Choroid plexus epithelial cell (primary cell): ENCODE data around the gene CTBP2.

Experiments used
- DNase-seq: peaks from one replicate; pipeline ENCODE4 v3.0.0-alpha.2; 2010; ENCODE audit warnings: low read depth
- H3K4me3 ChIP-seq: 2 replicates; pipeline ENCODE4 v1.5.1; 2011; ENCODE audit warnings: low read depth, mild to moderate bottlenecking, control low read depth, low read length, moderate library complexity
- CTCF ChIP-seq: conservative IDR thresholded peaks from 2 replicates; pipeline ENCODE4 v1.5.1; 2011; ENCODE audit warnings: low read depth, mild to moderate bottlenecking, control low read depth, inconsistent platforms, low read length, moderate library complexity

Gene CTBP2

DNA sequence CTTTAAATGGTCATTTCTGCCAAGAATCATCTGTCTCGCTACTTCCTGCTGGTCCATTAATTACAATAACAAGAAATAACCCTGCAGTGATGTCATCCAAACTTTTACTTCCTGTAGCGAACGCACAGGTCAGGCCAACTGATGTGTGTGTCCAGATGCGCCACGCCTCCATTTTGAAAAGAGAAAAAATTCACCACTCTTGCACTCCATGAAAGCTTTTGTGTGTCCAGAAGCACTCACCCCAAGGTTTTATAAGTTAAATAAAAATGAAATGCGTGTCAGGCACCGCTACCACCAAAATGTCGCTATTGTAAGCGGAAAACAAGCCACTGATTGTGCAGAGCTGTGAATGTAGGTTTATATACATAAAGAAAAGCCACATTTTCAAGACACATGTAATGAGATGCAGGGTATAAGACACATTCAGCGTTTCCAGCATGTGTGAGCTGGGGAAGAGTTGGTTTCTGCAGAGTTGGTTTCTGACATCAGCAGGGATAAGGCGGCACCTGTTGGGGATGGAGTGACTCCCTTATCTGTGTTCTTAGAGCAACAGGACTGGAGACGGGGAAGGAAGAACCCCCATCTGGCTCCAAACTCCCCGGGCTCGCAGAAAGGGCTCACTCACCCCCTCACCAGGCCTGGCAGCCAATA is 83.3 kb downstream of the CTBP2 start:
- no peak overlapping the region for H3K4me3 ChIP-seq
- peak; percentile 77 for DNase-seq
- no peak for TF ChIP-seq CTCF

DNA sequence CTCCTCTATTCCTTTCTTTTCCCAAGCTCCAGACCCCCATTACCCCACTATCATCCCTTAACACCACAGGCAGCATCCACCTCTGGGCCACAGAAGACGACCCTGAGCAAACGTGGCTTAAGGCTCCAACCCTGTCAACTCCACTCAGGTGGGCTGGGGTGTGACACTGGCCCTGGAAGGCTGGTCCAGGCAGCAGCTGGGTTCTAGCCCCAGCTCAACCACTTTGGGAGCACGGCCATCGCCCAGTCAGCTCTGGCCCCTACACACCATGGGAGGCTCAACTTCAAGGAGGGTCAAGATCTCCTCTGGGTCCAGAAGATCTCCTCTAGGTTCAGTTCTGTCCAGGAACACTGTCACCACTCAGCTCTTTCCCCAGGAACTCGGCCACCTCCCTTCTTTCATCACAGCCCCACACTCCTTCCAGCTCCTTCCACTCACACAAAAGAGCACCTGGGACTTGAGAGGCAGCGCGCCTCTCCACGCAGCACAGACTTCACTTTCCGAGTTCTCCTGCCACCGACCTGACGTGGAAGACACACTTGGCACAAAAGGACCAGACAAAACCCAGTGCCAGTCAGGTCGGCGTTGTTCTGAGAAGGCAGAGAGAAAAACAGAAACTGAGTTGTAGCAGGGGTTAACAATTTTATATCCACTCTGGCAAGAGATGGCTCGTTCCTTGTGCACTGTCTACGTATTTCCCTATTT is 84.1 kb downstream of the CTBP2 start:
- no peak overlapping the region for H3K4me3 ChIP-seq
- TF ChIP-seq CTCF, result no peak
- no peak for DNase-seq

GRCh38 chr10:125073996-125074395 is 86.4 kb downstream of the CTBP2 start:
- TF ChIP-seq CTCF, result no peak
- H3K4me3 ChIP-seq, result no peak overlapping the region
- no peak for DNase-seq

DNA sequence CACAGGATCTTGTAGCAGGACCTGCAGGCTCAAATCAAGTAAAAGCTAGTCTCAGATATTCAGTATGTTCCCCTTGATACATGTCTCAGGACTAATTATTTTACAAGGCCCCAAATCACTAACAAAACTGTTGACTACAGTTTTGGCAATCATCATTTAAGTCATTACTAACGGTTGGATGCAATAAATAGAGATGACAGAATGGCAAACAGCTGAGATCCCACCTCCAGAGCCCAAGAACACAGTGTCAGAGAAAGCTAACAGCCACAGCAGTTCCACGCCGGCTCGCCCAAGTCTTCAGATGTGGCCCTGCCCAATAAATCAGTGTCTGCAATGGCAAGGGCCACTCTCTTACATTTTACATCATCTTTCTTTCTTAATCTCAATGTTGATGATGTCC is 87.6 kb downstream of the CTBP2 start:
- no peak overlapping the region for H3K4me3 ChIP-seq
- no peak for TF ChIP-seq CTCF
- no peak for DNase-seq

DNA sequence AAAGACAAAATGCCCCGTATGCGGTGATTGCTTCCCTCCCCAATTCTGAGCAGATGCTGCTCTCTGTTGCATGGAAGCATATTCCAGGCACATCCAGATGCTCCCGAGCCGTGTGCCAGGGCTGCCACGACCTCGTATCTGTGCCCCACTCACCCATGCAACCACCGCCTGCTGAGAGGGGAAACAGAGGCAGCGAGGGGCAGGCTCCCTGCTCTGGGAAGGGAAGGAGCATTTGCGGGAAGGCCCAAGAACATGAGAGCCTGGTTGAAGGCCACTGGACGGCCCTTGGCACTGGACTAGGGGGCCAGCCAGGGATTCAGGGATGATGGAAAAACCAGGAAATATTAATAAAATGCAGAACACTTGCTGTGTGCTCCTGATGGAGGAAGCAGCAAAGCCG is 89.4 kb downstream of the CTBP2 start:
- DNase-seq, result no peak
- no peak overlapping the region for H3K4me3 ChIP-seq
- no peak for TF ChIP-seq CTCF

GRCh38 chr10:125068406-125068805 is 92.0 kb downstream of the CTBP2 start:
- no peak for TF ChIP-seq CTCF
- H3K4me3 ChIP-seq, result no peak overlapping the region
- DNase-seq, result no peak

DNA sequence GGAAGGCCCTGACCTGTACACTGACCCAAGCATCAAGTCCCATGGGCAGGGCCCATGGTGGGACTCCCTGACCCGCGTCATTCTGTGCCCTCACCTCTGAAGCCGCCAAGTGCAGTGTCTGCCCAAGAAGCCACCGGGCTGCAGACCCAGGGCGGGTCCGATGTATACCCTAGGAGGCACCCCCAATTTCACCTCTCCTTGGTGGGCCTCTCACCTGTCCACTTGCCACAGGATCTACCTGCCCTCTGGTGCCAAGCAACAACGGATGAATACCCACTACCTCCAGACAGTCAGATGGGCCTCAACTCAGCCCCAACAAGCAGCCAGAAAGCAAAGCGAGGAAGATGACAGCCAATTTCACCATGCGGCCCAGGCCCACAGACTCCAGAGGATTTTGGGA is 92.6 kb downstream of the CTBP2 start:
- no peak for TF ChIP-seq CTCF
- no peak overlapping the region for H3K4me3 ChIP-seq
- no peak for DNase-seq
